HG03457 (cell line): ENCODE data around the gene GABBR2.

ENCODE experiments used
- ATAC-seq: cut with Tn5 transposase; IDR thresholded peaks from one replicate; pipeline ENCODE4 v1.9.1; 2021; ENCODE audit warnings: moderate number of reproducible peaks; ENCODE audit not compliant: unreplicated experiment

GABBR2 gene

DNA sequence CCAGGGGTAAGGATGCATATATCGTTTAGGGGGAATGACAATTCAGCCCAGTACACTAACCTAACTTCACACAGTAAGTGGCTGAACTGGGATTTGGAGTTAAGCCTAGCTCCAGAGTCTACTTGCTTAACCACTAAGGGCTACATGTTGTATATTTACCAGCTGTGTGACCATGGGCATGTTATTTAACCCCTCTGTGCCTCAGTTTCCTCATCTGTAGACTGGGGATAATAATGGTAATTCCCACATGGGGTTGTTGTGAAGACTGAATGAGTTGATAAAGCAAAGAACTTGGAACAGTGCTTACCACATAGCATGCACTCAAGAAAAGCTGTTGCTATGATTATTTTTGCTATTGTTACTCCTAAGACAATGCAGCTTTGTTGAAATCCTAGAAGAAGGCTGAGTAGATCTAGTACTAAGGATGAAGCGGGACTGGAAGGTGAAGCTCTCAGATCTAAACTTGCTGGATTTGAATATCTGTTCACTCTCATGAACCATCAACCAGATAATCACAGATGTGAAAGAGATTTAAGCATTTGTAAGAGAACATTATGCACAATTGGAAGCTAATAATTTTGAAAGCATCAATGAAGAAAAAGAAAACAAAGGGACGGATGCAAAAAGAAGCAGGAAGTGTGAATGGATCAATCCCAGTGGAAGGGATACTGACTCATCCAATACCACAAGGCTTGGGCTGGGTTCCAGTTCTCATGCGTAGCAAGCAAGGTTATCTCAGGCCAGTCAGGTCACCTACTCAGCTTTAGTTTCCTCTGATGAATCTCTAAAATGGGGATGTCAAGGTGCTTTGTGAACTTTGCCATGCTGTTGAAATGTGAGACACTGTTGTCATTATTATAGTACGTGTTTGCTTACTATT lies 374.8 kb downstream of the GABBR2 start:
- ATAC-seq = no peak

DNA sequence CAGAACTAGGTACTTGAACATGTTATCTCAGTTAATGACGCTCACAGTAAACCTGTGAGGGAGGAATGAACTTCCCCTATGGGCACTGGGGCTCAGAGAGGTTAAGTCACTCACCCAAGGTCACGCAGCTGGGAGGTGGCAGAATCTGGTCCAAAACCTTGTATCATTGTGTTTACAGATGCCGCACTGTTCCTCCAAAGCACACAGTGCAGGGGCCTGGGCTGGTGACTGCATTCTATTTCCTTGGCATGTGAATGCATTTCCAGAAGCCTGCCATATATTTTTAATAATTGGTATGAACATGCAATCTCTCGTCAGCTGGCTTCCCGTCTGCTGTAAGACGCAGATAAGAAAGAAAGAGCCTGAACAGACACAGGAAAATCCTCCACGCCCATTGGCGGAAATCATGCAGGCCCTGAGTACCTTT lies 376.3 kb downstream of the GABBR2 start:
- no peak for ATAC-seq

DNA sequence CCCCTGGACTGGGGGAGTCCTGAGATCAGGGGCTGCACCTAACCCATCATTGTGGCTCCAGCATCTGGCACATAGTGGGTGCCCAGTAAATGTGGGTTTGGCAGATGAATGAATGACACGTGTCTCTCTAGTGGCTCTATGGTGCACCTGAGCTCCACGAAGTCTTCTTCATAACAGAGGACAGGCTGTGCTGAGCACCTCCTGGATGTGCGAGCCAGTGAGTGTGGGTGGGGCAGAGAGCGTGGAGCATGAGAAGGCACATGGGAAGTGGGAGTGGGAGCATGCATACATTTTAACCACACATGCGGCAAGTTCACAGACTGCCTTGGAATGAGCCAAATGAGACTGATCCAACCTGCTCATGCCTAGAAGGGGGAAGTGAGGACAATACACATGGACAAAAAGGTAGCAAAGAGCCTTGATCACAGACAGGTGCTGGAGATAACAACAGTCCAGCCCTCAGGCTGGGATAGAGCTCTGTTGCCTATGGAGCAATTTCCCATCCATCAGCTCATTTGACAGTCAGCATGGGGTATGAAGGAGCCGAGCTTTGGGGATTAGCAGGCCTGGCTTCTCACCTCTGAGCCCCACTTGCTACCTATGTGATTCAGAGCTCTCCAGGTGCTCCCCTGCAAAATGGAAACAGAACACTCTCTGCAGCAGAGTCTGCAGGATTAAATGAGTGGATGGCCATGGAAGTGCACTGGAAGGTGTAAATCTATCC lies 377.0 kb downstream of the GABBR2 start:
- ATAC-seq = no peak

DNA sequence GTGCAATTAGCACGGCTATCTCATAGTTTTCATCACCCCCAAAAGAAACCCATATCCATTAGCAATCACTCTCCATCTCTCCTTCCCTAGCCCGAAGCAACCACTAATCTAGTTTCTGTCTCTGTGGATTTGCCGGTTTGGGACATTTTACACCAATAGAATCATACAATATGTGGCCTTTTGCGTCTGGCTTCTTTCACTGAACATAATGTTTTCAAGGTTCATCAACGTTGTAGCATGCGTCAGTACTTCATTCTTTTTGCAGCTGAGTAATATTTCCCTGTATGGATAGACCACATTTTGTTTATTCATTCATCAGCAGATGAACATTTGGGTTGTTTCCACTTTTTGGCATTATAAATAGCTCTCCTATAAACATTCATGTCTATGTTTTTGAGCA lies 377.9 kb downstream of the GABBR2 start:
- ATAC-seq = no peak

DNA sequence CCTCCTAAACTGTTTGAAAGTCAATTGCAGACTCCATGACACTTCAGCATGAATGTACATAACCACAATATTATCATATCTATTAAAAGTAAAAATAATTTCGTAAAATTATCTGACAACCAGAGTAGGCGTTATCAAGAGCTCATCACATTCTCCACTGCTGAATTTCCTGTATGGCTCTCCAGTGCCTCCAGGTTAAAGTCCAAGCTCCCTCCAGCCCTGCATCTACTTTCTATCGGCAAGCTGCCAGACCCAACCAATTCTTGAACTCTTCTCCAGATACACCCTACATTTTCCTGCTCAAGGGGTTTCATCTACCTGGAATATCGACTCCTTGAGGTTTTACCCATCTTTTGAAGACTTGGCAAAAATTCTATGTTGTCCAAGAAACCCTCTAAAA lies 378.8 kb downstream of the GABBR2 start:
- ATAC-seq = no peak

DNA sequence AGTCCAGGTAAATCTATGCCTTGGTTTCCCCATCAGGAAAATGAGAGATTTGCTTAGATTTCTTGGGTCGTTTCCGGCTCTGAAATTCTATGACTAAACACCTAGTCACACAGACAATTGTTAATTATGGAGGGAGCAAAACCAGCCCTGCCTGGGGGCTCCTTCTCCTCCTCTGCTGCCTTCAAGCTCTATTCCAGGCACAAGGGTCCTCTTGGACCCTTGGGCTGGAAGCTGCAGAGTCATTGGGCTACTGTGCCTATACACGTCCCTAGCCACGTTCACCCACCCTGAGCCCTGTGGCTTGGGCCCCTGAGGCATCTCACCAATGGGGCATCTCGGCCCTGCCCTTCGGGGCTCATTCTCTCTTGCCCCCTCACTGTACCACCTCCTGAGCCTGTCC lies 379.5 kb downstream of the GABBR2 start:
- no peak for ATAC-seq

DNA sequence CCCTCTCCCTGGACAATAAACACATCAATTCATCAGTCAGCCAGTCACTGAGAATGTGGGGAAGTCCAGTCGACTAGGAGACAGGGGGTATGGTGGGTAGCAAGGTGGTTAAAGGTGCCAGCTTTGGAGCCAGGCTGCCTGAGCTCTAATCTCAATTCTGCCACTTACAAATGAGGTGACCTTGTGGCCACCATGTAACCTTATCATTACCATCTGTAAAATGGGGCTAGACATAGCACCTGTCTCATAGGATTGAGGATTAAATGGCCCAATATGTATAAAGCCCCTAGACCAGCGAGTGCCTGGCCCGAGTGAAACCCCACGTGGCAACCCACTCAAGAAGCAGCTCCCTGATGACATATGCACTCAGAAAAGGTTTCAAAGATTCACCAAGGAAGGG lies 380.0 kb downstream of the GABBR2 start:
- ATAC-seq = no peak

DNA sequence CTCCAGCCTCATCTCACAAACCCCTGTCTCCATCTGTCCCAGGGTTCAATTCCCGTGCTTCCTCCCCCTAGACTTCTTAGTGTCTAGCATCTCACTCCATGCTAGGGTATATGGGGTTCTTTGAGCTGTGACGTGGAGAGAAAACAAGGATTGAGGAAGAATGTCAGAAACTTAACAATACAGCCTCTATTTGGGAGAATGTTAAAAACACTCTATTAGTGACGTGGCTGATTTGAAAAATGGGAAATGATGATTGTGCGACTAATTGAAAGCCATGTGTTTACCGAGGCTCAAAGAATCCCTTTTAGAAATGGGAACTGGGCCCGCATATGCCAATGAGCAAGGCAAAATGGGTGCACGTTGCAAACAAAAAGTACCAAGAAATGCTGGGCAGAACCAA lies 380.6 kb downstream of the GABBR2 start:
- no peak for ATAC-seq

DNA sequence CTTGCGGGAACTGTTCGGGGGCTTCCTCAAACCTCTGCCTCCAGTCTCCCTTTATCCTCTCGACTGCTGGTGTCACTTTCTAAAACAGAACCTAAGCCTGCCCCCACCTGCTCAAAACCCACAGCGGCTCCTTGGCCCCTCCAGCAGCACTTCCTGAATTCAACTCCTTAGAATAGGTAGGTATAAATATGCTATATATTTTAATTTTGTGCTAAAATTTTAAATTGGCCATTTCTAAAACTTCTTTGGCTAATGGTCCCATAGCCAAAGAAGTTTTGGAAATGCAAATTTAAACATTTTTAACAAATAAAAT lies 381.5 kb downstream of the GABBR2 start:
- no peak for ATAC-seq

DNA sequence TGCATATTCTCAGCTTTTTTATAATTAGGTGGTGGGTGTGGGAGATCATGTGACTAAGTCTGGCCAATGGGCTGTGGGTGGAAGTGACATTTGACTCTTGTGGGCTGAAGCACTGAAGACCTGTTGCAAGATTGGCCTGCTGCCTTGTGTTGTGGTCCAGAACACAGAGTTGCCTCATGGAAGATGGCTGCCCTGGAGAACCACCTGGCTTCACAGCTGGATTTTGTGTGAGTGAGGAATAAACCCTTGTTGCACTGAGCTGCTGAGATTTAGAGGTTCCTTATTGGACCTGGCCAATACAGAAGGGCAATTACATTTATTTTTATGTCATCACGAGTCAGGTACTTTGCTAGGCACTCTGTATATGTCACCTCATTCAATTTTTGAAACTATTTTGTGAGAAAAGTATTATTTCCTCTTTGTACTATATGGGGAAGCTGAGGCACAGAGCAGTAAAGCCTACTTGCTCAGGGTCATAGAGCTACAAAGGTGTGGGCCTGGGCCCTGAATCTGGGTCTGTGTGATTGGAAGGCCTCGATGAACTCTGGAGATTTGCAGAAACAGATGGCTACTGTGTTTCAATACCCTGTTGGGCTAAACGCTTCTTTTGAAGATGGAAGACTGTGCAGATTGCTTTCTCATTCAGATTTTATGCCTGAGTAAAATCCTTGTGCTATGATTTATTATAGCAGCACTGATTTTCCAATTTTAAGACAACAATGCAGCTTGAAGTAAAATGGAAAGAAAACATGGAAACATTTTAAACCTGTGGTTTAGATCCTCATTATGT lies 382.1 kb downstream of the GABBR2 start:
- no peak for ATAC-seq

DNA sequence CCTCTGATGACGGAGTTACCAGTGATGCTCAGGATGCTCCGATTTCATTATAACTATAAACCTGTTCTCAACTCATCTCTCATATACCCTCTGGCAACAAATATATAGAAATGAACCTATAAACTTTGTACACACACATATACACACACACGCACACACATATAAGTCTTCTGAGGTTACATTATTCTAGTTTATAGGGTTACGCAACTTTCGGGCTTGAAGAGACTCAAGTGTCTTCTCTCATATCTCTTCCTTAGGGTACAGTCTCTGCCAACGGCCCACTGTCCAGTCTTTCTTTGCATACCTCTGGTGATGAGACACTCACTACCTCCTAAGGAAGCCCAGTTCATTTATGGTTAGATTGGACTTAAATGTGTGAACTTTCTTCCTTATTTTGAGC lies 383.9 kb downstream of the GABBR2 start:
- no peak for ATAC-seq

DNA sequence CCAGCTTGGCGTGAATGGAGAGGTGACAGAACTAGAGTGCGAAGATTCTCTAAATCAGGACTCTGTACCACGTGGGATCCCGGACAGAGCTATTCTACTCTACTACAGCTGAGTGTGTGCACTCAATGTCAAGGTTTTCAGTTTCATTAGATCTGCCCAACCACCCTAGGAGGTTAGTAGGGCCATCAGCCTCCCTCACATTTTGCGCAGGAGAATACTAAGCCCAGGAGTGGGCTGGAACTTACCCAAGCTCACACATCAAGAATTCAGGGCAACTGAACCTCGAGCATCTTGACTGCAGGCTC lies 385.0 kb downstream of the GABBR2 start:
- ATAC-seq = no peak

DNA sequence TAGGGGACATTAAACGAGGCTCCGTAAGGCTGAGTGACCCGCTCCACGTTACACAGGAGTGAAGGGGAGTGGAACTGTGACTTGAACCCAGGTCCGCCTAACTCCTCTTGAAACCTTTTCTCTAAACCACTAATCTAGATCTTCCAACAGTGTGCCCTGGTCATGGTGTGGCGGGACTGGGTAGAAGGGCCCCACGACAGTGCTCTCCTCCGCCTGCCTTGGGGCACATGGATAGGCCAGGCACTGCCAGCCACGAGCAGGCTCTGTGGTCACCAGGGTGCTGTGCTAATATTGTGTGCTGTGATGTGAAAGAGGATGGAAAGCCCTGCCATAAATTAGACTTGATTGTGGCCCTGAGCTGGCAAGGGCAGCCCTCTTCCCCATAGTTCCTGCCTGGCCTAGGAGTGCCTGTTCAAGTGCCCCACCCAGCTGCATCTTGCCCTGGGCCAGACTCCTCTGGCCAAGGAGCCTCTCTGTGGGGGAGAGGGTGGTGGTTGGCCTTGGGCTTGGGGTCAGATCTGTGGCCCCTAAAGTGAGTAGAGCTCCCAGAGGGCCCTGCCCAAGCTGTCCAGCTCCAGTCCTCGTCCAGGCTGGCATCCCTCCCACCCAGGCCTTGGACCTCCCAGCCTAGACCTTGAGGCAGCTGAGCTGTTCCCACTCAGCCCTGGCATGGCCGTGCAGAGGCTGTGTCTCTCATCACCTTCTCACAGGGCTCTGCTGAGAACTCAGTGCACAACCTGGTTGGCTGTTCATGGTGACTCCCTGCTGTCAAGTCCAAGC lies 385.5 kb downstream of the GABBR2 start:
- ATAC-seq = no peak

DNA sequence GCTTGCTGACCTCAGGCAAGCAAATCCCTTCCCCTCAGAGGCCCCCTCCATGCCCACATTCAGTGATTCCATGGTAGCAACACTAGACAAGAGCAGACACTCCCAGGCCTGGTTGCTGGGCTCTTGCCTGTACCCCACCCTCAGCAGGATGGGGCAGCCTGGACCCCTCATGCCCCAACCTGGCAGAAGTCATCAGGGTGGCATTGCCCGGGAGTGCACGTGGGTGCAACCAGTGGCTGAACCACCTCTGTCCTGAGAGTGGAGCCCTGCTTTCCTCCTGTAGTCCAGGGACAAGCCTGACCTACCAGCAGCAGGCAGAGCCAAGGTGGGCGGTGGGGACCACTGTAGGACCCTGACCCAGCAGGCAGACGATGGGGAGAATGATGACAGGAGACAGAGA lies 387.5 kb downstream of the GABBR2 start:
- no peak for ATAC-seq

DNA sequence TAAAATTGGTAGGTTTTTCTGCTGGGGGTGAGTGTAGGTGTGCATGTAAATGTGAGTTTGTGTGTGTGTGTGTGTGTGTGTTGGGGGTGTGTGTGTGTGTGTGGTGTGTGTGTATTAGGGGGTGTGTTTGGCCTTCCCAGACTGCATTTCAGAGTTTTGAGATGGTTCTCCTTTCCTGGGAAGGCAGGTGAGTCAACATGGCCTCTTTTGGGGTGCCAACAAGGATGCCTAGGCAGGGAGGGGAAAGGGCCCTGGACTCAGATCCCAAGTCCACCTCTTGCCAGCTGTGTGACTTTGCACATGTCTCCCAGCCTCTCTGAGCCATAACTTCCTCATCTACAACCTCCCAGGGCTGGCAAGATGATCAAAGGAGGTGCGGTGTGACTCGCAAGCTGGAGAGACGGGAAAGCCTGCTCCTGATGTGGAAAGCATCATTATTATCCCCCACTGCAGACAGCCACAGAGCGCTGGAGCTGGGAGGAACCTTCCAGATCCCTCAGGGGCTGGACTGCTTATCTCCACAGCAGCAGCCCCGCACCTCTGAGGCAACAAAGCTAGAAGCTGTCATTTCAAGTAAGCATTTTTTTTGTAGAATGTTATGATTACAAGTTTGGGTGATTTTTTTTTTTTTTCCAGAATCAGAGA lies 389.8 kb downstream of the GABBR2 start:
- no peak for ATAC-seq

DNA sequence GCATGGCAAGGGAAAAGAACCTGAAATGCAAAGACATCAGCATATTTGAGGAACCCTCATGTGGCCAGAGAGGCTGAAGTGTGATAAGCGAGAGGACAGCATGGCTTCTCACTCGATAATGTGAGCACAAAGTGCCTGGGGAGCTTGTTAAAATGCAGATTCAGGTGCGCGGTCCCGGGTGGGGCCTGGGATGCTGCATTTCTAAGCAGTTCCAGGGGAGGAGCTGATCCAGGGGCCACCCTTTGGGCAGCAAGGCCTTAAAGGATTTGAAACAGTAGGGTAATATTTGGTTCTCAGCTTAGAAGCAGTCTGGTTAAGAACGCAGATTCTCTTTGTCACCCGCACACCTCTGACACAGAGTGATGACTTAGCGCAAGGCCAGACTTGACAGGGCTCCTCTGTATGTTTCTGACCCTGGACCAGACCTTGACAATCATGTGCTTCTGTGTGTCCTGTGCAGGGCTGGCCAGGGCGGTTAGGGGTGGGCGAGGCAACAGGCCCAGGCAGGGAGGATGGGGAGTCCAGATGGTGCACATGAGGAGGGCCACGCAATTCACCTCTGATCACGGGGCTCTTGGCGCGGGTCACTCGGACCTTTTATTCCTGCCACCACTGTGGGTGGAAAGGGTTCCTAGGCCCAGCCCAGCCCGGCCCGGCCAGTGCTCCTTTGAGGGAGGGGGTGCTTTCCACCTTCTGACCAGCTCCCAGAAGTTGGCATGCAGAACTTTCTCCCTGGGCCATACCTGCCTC lies 390.5 kb downstream of the GABBR2 start:
- no peak for ATAC-seq

DNA sequence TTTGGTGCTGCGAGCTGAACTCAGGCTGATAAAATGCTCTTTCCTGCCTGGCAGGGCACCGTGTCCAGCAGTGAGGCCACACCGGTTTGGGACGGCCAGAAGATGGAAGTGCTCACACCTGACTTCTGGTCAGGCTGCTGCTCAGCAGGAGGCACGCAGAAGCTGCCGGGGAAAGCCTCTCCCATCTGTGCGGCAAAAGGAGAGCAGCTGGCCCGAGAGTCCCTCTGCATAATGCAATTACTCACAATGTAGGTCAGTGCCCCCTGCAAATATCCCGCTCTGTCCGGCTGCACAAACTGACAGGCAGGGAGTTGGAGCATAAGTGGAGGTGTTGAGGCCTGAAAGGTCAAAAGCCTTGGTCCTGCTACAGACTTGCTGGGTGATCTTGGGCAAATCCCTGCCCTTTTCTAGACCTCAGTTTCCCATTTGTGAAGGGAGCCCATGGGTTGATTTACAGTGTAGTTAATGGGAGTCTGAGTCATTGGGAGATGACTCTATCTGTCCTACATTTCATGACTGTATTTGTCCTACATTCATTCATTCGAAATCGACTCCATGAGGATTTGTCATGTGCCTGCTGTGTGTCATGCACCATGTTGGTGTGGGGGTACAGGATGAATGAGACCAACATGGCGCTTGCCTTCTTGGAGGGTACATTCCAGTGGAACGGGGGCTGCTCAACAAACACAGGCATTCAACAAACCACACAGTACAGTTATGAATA lies 391.4 kb downstream of the GABBR2 start:
- ATAC-seq = no peak

DNA sequence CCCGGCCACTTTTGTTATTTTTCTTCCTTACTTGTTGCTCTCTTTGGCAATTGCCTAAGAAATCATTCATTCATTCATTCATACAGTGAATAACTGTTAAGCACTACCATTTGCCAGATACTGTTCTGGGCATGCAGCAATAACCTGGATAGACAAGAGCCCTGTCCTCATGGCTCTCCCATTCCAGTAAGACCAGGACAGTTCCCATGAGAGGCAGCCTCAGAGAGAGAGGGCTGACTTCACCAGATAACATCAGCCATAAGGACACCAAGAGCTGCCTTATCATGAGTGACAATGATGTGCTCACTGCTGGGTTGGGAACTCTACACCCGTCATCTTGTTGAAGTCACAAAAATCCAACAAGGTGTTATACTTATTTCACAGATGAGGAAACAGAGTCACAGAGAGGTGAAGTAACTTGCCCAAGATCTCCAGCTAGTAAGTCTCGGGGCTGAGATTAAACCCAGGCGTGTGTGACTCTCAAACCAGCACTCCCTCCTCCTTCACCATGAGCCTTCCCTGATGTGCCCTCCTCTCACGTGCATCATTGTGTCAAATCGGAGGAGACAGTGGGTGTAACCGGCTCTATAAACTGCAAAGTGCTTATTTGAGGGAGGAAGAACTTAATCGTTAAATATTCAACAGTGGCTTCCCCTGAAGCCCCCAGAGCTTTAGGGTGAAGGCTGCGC lies 392.1 kb downstream of the GABBR2 start:
- no peak for ATAC-seq
